ENCODE results near the gene DCAF17.
"Not testable (repeated sequence)": the region's sequence is repeated elsewhere in the genome, so short reads cannot be mapped to it uniquely, and the experiment has no call there.

The DCAF17 gene

GRCh38 chr2:171411214-171411613 lies 22.8 kb upstream of the DCAF17 start:
- DNase-seq: no peak

- DNase-seq: peak; percentile 52
Measured at GRCh38 chr2:171411791-171412483, 22.1 kb upstream of the DCAF17 start.

GRCh38 chr2:171412571-171413175 lies 21.4 kb upstream of the DCAF17 start:
- no peak for DNase-seq

GRCh38 chr2:171414645-171415044 lies 19.4 kb upstream of the DCAF17 start:
- not testable (repeated sequence) for DNase-seq

GRCh38 chr2:171416009-171416926 lies 17.8 kb upstream of the DCAF17 start:
- peak; percentile 93 for DNase-seq

- DNase-seq: no peak
Measured at GRCh38 chr2:171419333-171419732, 14.7 kb upstream of the DCAF17 start.

GRCh38 chr2:171420728-171421563 lies 13.1 kb upstream of the DCAF17 start:
- DNase-seq: no peak

- not testable (repeated sequence) for DNase-seq
Measured at GRCh38 chr2:171422710-171423495, 11.1 kb upstream of the DCAF17 start.

GRCh38 chr2:171430516-171431410 lies 3.3 kb upstream of the DCAF17 start:
- DNase-seq: no peak

- no peak for DNase-seq
Measured at GRCh38 chr2:171431677-171432167, 2.3 kb upstream of the DCAF17 start.

- no peak for DNase-seq
Measured at GRCh38 chr2:171432206-171432968, 1.6 kb upstream of the DCAF17 start.

- peak; percentile 5 for DNase-seq
Measured at GRCh38 chr2:171432969-171433762, 860 bp upstream of the DCAF17 start.

GRCh38 chr2:171433763-171434012 lies 338 bp upstream of the DCAF17 start, which contains the start of gene METTL8:
TSS of gene METTL8 (minus strand) at chr2:171433990. CDS start at chr2:171392185, 41,805 bp downstream.
- no peak for DNase-seq

- DNase-seq: peak; percentile 93
Measured at GRCh38 chr2:171436307-171436706, 2.3 kb downstream of the DCAF17 start.

- no peak for DNase-seq
Measured at GRCh38 chr2:171441470-171441869, 7.4 kb downstream of the DCAF17 start.

- DNase-seq: no peak
Measured at GRCh38 chr2:171447675-171448074, 13.6 kb downstream of the DCAF17 start.

- no peak for DNase-seq
Measured at GRCh38 chr2:171451074-171451473, 17.0 kb downstream of the DCAF17 start.

- no peak for DNase-seq
Measured at GRCh38 chr2:171452773-171453172, 18.7 kb downstream of the DCAF17 start.

GRCh38 chr2:171459498-171459897 lies 25.5 kb downstream of the DCAF17 start:
- no peak for DNase-seq
